ENCODE data around the gene LRRC17. TPM values are rescaled to one million over a fixed set of nuclear protein-coding genes. Genes with fewer than 3 reads are reported as not detected.

LRRC17 gene
- total RNA-seq, 4 donors from 2014 or later = 0.62 to 2.5 (median 1.6) TPM; not detected in 1

GRCh38 chr7:102872460-102872859 is 40.3 kb upstream of the LRRC17 start:
- no peaks in the 10 kb centered on the region for H3K36me3 ChIP-seq
- intact Hi-C loops (cut with DNase I; ENCODE audit: low total_unique reads) (no loop called here), in situ Hi-C loops (cut with MboI; ENCODE audit: low sequenced_read_pairs in 4 of 4) (no loop called here)
- no peaks in the 10 kb centered on the region for H3K4me1 ChIP-seq
- H3K27me3 ChIP-seq = no peaks in the 10 kb centered on the region
- no peak overlapping the region for H3K4me3 ChIP-seq
- no peak for DNase-seq
- no peak overlapping the region for H3K27ac ChIP-seq
- no peak for TF ChIP-seq POLR2A (IDR thresholded peaks at IDR 0.05)
- no peak for TF ChIP-seq CTCF (IDR thresholded peaks at IDR 0.05 in 4 of 5, conservative IDR thresholded peaks at IDR 0.05 in 1 of 5)
- ATAC-seq = no peak
- no peaks in the 10 kb centered on the region for H3K9me3 ChIP-seq

GRCh38 chr7:102873470-102874165 is 39.2 kb upstream of the LRRC17 start:
- H3K36me3 ChIP-seq = no peaks in the 10 kb centered on the region
- no peak overlapping the region for H3K4me3 ChIP-seq
- in situ Hi-C loops (cut with MboI; ENCODE audit: low sequenced_read_pairs in 4 of 4) (no loop called here), intact Hi-C loops (cut with DNase I; ENCODE audit: low total_unique reads) (no loop called here)
- DNase-seq (no peak), ATAC-seq (no peak)
- H3K4me1 ChIP-seq = no peaks in the 10 kb centered on the region
- TF ChIP-seq CTCF (IDR thresholded peaks at IDR 0.05 in 4 of 5, conservative IDR thresholded peaks at IDR 0.05 in 1 of 5) (no peak), POLR2A (IDR thresholded peaks at IDR 0.05) (no peak)
- no peak overlapping the region for H3K27ac ChIP-seq
- no peaks in the 10 kb centered on the region for H3K27me3 ChIP-seq
- H3K9me3 ChIP-seq = no peaks in the 10 kb centered on the region

- no peaks in the 10 kb centered on the region for H3K27me3 ChIP-seq
- intact Hi-C loops (cut with DNase I; ENCODE audit: low total_unique reads) = no loop called here
- no peaks in the 10 kb centered on the region for H3K4me1 ChIP-seq
- no peaks in the 10 kb centered on the region for H3K9me3 ChIP-seq
- DNase-seq (no peak), ATAC-seq (no peak)
- H3K4me3 ChIP-seq = no peak overlapping the region
- no peak overlapping the region for H3K27ac ChIP-seq
- H3K36me3 ChIP-seq = no peaks in the 10 kb centered on the region
- TF ChIP-seq CTCF (IDR thresholded peaks at IDR 0.05 in 4 of 5, conservative IDR thresholded peaks at IDR 0.05 in 1 of 5) (no peak), POLR2A (IDR thresholded peaks at IDR 0.05) (no peak)
- in situ Hi-C loops (cut with MboI; ENCODE audit: low sequenced_read_pairs in 4 of 4) = no loop called here
Measured at GRCh38 chr7:102874166-102874829, 38.5 kb upstream of the LRRC17 start.

GRCh38 chr7:102874966-102875365 is 37.8 kb upstream of the LRRC17 start:
- Histone ChIP-seq H3K27me3 (no peaks in the 10 kb centered on the region), H3K27ac (no peak overlapping the region), H3K9me3 (no peaks in the 10 kb centered on the region), H3K4me3 (no peak overlapping the region), H3K4me1 (no peaks in the 10 kb centered on the region), H3K36me3 (no peaks in the 10 kb centered on the region)
- in situ Hi-C loops (cut with MboI; ENCODE audit: low sequenced_read_pairs in 4 of 4) = no loop called here
- DNase-seq (no peak), ATAC-seq (no peak)
- TF ChIP-seq POLR2A (IDR thresholded peaks at IDR 0.05) (no peak), CTCF (IDR thresholded peaks at IDR 0.05 in 4 of 5, conservative IDR thresholded peaks at IDR 0.05 in 1 of 5) (no peak)
- intact Hi-C loops (cut with DNase I; ENCODE audit: low total_unique reads) = no loop called here
